ENCODE results near the gene STMN1.

The STMN1 gene

DNA sequence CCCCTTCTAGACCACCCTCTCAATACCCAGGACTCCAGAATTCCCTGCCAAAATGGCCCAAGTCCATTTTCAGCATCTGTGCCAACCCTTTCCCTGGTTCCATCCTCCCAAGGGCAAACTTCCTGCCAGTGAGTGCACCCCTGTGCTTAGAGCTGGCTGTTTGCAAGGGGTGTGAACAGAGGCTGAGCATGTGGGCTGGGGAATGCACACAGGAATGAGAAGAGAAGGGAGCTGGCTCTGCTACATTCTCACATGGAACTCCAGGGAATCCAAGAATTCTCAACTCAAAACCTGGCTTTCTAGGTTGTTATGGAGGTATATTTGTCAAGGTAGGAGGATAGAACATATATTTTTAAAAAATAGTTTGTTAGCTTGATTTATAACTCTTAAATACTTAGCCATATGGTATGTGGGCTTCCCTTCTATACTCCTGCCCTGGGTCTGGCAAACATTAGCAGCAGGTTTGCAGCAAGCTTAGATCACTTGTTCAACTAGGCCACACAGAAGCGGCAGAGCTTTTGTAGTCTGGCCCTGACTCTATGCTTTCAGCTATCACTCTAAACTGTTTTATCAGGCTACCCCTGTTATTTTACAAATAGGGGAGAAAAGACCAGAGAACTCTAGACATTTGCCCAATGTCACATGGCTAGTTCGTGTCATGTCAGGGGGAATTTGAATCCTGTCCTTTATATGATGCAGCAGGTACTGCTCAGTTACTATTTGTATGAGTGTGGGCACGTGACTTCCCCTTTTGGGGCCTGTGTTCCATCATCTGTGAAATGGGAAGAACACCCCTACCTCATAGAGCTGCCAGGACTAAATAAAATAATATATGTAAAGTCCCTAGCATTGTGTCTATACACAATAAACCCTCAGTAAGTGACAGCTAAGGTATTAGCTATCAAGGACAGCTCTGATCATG is 8.1 kb upstream of the STMN1 start:
- FAIRE-seq: peak; percentile 9
- no peak for DNase-seq (ENCODE audit: insufficient read length)

GRCh38 chr1:25913206-25913605 is 7.0 kb upstream of the STMN1 start:
- FAIRE-seq: no peak

More for the DNA sequence above, 8.1 kb upstream of the STMN1 start:
- TF ChIP-seq POLR2A (IDR thresholded peaks at IDR 0.05; ENCODE audit: low read depth, low read length) (no peak), POLR2AphosphoS5 (IDR thresholded peaks at IDR 0.05; ENCODE audit: low read depth, low read length) (no peak), TAF1 (IDR thresholded peaks at IDR 0.05; ENCODE audit: borderline replicate concordance, low read depth, low read length) (no peak)

DNA sequence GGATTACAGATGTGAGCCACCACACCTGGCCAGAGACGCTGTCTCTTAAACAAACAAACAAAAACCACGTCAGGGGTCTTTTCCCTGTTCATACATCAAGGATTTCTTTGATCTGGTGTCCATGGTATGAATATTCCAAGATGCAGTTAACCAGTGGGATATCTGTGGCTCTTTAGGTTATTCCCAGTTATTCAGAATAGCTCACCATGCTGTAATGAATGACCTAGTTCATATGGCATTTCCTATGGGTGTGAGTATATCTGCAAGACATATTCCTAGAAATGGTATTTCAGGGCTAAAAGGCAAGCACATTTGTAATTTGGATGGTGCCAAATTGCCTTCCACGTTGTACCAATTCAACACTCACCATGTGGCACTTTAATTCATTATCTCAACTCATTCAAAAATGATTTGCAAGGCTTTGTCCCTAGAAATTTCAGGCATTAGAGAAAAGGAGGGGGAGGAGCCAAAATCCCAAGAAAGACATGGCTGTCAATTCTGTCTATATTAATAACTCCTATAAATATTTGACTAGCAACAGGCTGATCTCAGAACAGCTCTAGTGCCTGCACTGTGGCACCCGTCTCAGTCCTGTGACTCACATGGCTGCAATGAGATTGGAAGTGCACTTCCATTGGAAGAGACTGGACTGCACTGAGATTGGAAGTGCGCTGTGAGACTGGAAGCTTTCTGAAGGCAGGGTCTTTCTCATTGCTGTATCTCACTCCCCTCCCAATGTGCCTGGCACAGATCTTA is 6.0 kb upstream of the STMN1 start:
- FAIRE-seq (no peak), DNase-seq (ENCODE audit: insufficient read length) (no peak)
- TF ChIP-seq POLR2AphosphoS5 (IDR thresholded peaks at IDR 0.05; ENCODE audit: low read depth, low read length) (no peak), TAF1 (IDR thresholded peaks at IDR 0.05; ENCODE audit: borderline replicate concordance, low read depth, low read length) (no peak), POLR2A (IDR thresholded peaks at IDR 0.05; ENCODE audit: low read depth, low read length) (no peak)

More at GRCh38 chr1:25913206-25913605, 7.0 kb upstream of the STMN1 start:
- DNase-seq (ENCODE audit: insufficient read length): no peak
- TF ChIP-seq TAF1 (IDR thresholded peaks at IDR 0.05; ENCODE audit: borderline replicate concordance, low read depth, low read length): no peak
- no peak for TF ChIP-seq POLR2AphosphoS5 (IDR thresholded peaks at IDR 0.05; ENCODE audit: low read depth, low read length)
- no peak for TF ChIP-seq POLR2A (IDR thresholded peaks at IDR 0.05; ENCODE audit: low read depth, low read length)

DNA sequence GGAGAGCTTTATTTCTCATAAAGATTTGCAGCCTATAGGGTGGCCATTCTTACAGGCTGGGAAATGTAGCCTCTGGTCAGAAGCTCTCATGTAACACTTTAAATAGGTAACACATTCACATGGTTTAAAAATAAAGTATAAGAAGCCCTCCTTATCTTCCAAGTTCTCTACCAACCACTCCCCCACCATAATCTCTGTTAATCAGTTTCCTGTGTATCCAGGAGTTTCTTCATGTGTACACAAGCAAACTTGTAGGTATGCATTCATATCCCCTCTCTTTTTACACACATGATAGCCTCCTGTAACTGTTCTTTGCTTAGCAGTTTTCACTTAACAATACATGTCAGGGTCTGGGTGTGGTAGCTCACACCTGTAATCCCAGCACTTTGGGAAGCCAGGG is 4.9 kb upstream of the STMN1 start:
- no peak for TF ChIP-seq POLR2AphosphoS5 (IDR thresholded peaks at IDR 0.05; ENCODE audit: low read depth, low read length)
- TF ChIP-seq TAF1 (IDR thresholded peaks at IDR 0.05; ENCODE audit: borderline replicate concordance, low read depth, low read length): no peak
- no peak for TF ChIP-seq POLR2A (IDR thresholded peaks at IDR 0.05; ENCODE audit: low read depth, low read length)
- DNase-seq (ENCODE audit: insufficient read length) (no peak), FAIRE-seq (no peak)

GRCh38 chr1:25909040-25909439 is 2.8 kb upstream of the STMN1 start:
- no peak for FAIRE-seq
- no peak for DNase-seq (ENCODE audit: insufficient read length)
- no peak for TF ChIP-seq TAF1 (IDR thresholded peaks at IDR 0.05; ENCODE audit: borderline replicate concordance, low read depth, low read length)
- TF ChIP-seq POLR2A (IDR thresholded peaks at IDR 0.05; ENCODE audit: low read depth, low read length): no peak
- no peak for TF ChIP-seq POLR2AphosphoS5 (IDR thresholded peaks at IDR 0.05; ENCODE audit: low read depth, low read length)

GRCh38 chr1:25908161-25908560 is 1.9 kb upstream of the STMN1 start:
- no peak for TF ChIP-seq TAF1 (IDR thresholded peaks at IDR 0.05; ENCODE audit: borderline replicate concordance, low read depth, low read length)
- no peak for FAIRE-seq

GRCh38 chr1:25907601-25908000 is 1.4 kb upstream of the STMN1 start:
- no peak for FAIRE-seq
- no peak for TF ChIP-seq TAF1 (IDR thresholded peaks at IDR 0.05; ENCODE audit: borderline replicate concordance, low read depth, low read length)
- no peak for TF ChIP-seq POLR2AphosphoS5 (IDR thresholded peaks at IDR 0.05; ENCODE audit: low read depth, low read length)
- no peak for TF ChIP-seq POLR2A (IDR thresholded peaks at IDR 0.05; ENCODE audit: low read depth, low read length)
- no peak for DNase-seq (ENCODE audit: insufficient read length)

More at GRCh38 chr1:25908161-25908560, 1.9 kb upstream of the STMN1 start:
- DNase-seq (ENCODE audit: insufficient read length): no peak

GRCh38 chr1:25906644-25907300 is 553 bp upstream of the STMN1 start:
- DNase-seq (ENCODE audit: insufficient read length): no peak

GRCh38 chr1:25904943-25905679 is 1.1 kb downstream of the STMN1 start:
- FAIRE-seq: peak; percentile 94
- DNase-seq (ENCODE audit: insufficient read length): peak; percentile 89
- TF ChIP-seq POLR2AphosphoS5 (IDR thresholded peaks at IDR 0.05; ENCODE audit: low read depth, low read length) (0 out of 2 replicates have a peak, but pooled peaks have one; percentile 38), TAF1 (IDR thresholded peaks at IDR 0.05; ENCODE audit: borderline replicate concordance, low read depth, low read length) (0 out of 2 replicates have a peak, but pooled peaks have one; percentile 8), POLR2A (IDR thresholded peaks at IDR 0.05; ENCODE audit: low read depth, low read length) (0 out of 2 replicates have a peak, but pooled peaks have one; percentile 25)

More at GRCh38 chr1:25906644-25907300, 553 bp upstream of the STMN1 start:
- no peak for TF ChIP-seq POLR2AphosphoS5 (IDR thresholded peaks at IDR 0.05; ENCODE audit: low read depth, low read length)
- no peak for TF ChIP-seq TAF1 (IDR thresholded peaks at IDR 0.05; ENCODE audit: borderline replicate concordance, low read depth, low read length)
- no peak for TF ChIP-seq POLR2A (IDR thresholded peaks at IDR 0.05; ENCODE audit: low read depth, low read length)
- FAIRE-seq: no peak

DNA sequence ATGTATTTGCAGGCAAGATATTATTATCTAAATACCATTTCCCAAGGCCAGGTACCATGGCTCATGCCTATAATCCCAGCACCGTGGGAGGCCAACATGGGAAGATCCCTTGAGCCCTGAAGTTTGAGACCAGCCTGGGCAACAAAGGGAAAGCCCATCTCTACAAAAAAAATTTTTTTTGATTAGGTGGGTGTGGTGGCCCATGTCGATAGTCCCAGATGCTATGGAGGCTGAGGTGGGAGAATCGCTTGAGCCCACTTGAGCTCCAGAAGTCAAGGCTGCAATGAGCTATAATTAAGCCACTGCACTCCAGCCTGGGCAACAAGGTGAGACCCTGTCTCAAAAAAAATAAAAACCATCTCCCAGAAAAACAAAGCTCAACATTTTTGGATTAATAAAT is 2.2 kb downstream of the STMN1 start:
- no peak for FAIRE-seq
- DNase-seq (ENCODE audit: insufficient read length): no peak
- no peak for TF ChIP-seq TAF1 (IDR thresholded peaks at IDR 0.05; ENCODE audit: borderline replicate concordance, low read depth, low read length)
- TF ChIP-seq POLR2AphosphoS5 (IDR thresholded peaks at IDR 0.05; ENCODE audit: low read depth, low read length): no peak
- TF ChIP-seq POLR2A (IDR thresholded peaks at IDR 0.05; ENCODE audit: low read depth, low read length): no peak

Measured in GM12892 (cell line).